Endothelial cell of umbilical vein (primary cell): Measurements from ENCODE around the gene ZNF8. TPM values are rescaled to one million over a fixed set of nuclear protein-coding genes. Genes with fewer than 3 reads are reported as not detected.

ENCODE experiments used
- BruUV-seq: library from RNA; stranded (reverse); fragments of 400-500 nt; replicated peaks from 2 replicates; lab custom pipeline; 2021; lab: Mats Ljungman, UMichigan
- CTCF ChIA-PET: fragments of 300-600, 350-600 bp; sonication (Branson Sonifier 250); formaldehyde crosslinking; loops from one replicate; lab custom pipeline; 2021; ENCODE audit warnings: antibody characterized with exemption, inconsistent platforms; lab: Charles Lee
- POLR2A ChIA-PET: fragments of 300-600, 350-600 bp; sonication (Branson Sonifier 250); formaldehyde crosslinking; loops from one replicate; lab custom pipeline; 2021; ENCODE audit warnings: antibody characterized with exemption, inconsistent platforms; lab: Charles Lee
- DNase-seq: peaks from one replicate; pipeline ENCODE4 v3.0.0-alpha.2; 2011; ENCODE audit warnings: low read depth, low spot score
- FAIRE-seq: peaks from 2 replicates; lab custom pipeline; 2011; peaks lifted over from hg19 to GRCh38; lab: Jason Lieb, UNC
- H2AFZ ChIP-seq: 2 replicates; pipeline ENCODE4 v1.6.0; 2012; ENCODE audit warnings: low read depth, low read length, control low read depth, inconsistent platforms
- H3K27ac ChIP-seq: 2 replicates; pipeline ENCODE4 v1.5.1; 2011; ENCODE audit warnings: low read depth, mild to moderate bottlenecking, control low read depth, low read length, moderate library complexity; ENCODE audit not compliant: insufficient read depth
- H3K27me3 ChIP-seq, 2 experiments: 2 replicates each; pipeline versions ENCODE4 v1.6.0 to v1.6.1; 2011; ENCODE audit warnings: low read length in 2 of 2, mixed read lengths in 1 of 2; ENCODE audit not compliant: control insufficient read depth in 2 of 2, insufficient read depth in 2 of 2
- H3K36me3 ChIP-seq, 2 experiments: 2 replicates in 1 of 2; 3 replicates in 1 of 2; pipeline ENCODE4 v1.5.1; 2011; ENCODE audit warnings: low read length in 2 of 2, mild to moderate bottlenecking in 1 of 2, moderate library complexity in 1 of 2; ENCODE audit not compliant: control insufficient read depth in 2 of 2, insufficient read depth in 2 of 2; ENCODE audit errors: extremely low read depth in 1 of 2
- H3K4me1 ChIP-seq: 3 replicates; pipeline ENCODE4 v1.5.1; 2011; ENCODE audit warnings: mild to moderate bottlenecking, low read length; ENCODE audit not compliant: control insufficient read depth, insufficient read depth; ENCODE audit errors: extremely low read depth
- H3K4me2 ChIP-seq: 2 replicates; pipeline ENCODE4 v1.6.1; 2011; ENCODE audit warnings: low read length, control low read depth, mixed read lengths; ENCODE audit not compliant: insufficient read depth
- H3K4me3 ChIP-seq, 3 experiments: fragments of 200-600 bp in 1 of 3; sonication (generic), shearing (Covaris generic) in 1 of 3; replicated peaks in 1 of 3; 2 replicates each; pipeline ENCODE4 v1.5.1; 2011 to 2016; ENCODE audit warnings: control low read depth in 3 of 3, low read length in 3 of 3, mild to moderate bottlenecking in 2 of 3, inconsistent platforms in 1 of 3, low read depth in 1 of 3, moderate library complexity in 1 of 3; ENCODE audit not compliant: insufficient read depth in 1 of 3
- H3K79me2 ChIP-seq: 2 replicates; pipeline ENCODE4 v1.6.0; 2012; ENCODE audit warnings: low read length, inconsistent platforms; ENCODE audit not compliant: control insufficient read depth, insufficient read depth
- H3K9ac ChIP-seq: replicated peaks from 2 replicates; pipeline ENCODE3; 2011; ENCODE audit warnings: low read length, control low read depth; ENCODE audit not compliant: insufficient read depth; ENCODE audit errors: extremely low read depth
- H3K9me1 ChIP-seq: replicated peaks from 3 replicates; pipeline ENCODE4 v1.6.0; 2011; ENCODE audit warnings: mild to moderate bottlenecking, low read length; ENCODE audit not compliant: control insufficient read depth, insufficient read depth; ENCODE audit errors: extremely low read depth
- H3K9me3 ChIP-seq: replicated peaks from 2 replicates; pipeline ENCODE4 v1.5.1; 2012; ENCODE audit warnings: low read length, inconsistent platforms; ENCODE audit not compliant: control insufficient read depth, insufficient read depth
- H4K20me1 ChIP-seq: replicated peaks from 2 replicates; pipeline ENCODE3; 2011; ENCODE audit warnings: mild to moderate bottlenecking, low read length; ENCODE audit not compliant: control insufficient read depth, insufficient read depth; ENCODE audit errors: extremely low read depth
- CTCF ChIP-seq, 2 donors: IDR thresholded peaks; 1 replicate in 1 of 2; 2 replicates in 1 of 2; pipeline ENCODE4 v1.5.1; 2011; ENCODE audit warnings: low read length in 2 of 2, mild to moderate bottlenecking in 2 of 2, moderate library complexity in 2 of 2, control low read depth in 1 of 2, inconsistent platforms in 1 of 2, low read depth in 1 of 2; ENCODE audit not compliant: insufficient read depth in 1 of 2; ENCODE audit errors: extremely low read depth in 1 of 2
- EZH2 ChIP-seq: IDR thresholded peaks from 2 replicates; pipeline ENCODE4 v1.6.1; 2012; ENCODE audit warnings: borderline replicate concordance, low read depth, mild to moderate bottlenecking, moderate library complexity, low read length, inconsistent platforms; ENCODE audit not compliant: severe bottlenecking
- FOS ChIP-seq: IDR thresholded peaks from 2 replicates; pipeline ENCODE4 v1.6.1; 2011; ENCODE audit warnings: mild to moderate bottlenecking, low read length, moderate library complexity, borderline replicate concordance; ENCODE audit not compliant: insufficient read depth
- GATA2 ChIP-seq: IDR thresholded peaks from 2 replicates; pipeline ENCODE4 v1.7.0; 2011; ENCODE audit warnings: low read depth, mild to moderate bottlenecking, moderate library complexity, mixed read lengths, low read length; ENCODE audit not compliant: insufficient read length, insufficient read depth
- JUN ChIP-seq: IDR thresholded peaks from 2 replicates; pipeline ENCODE4 v1.6.1; 2011; ENCODE audit warnings: borderline replicate concordance, low read depth; ENCODE audit not compliant: insufficient read length, insufficient read depth
- MAX ChIP-seq: IDR thresholded peaks from 2 replicates; pipeline ENCODE4 v1.6.1; 2011; ENCODE audit not compliant: insufficient read depth, insufficient read length
- MYC ChIP-seq: IDR thresholded peaks from one replicate; pipeline ENCODE4 v1.6.1; 2011; ENCODE audit warnings: mild to moderate bottlenecking, low read depth, low read length
- POLR2A ChIP-seq: IDR thresholded peaks from 2 replicates; pipeline ENCODE4 v1.6.1; 2012; ENCODE audit warnings: low read depth, mild to moderate bottlenecking, control low read depth, low read length
- POLR2AphosphoS5 ChIP-seq: IDR thresholded peaks from 2 replicates; pipeline ENCODE4 v1.6.1; 2012; ENCODE audit warnings: low read depth, mild to moderate bottlenecking, control low read depth, low read length, moderate library complexity; ENCODE audit not compliant: insufficient read depth
- dilution Hi-C: fragments of 300-500 bp; cut with MboI; formaldehyde crosslinking; loops from one replicate; pipeline ENCODE4 v1.15.0; 2019; ENCODE audit warnings: low sequenced_read_pairs; ENCODE audit not compliant: extremely low pct_ligation_motif_present
- intact Hi-C: fragments of 100-400 bp; cut with micrococcal nuclease; formaldehyde crosslinking; loops from one replicate; pipeline ENCODE4 v1.10.0; 2022
- polyA plus RNA-seq, 4 experiments: library from polyadenylated mRNA; depleted of rRNA in 3 of 4; stranded (reverse) in 3 of 4; unstranded in 1 of 4; fragments of >200 nt; gene quantifications; 2 replicates each; pipeline versions ENCODE4 v1.2.1 to v1.2.3, GENCODE V29; 2011 to 2012; ENCODE audit warnings: missing spikeins in 1 of 4
- total RNA-seq: library from RNA; stranded (reverse); gene quantifications from 2 replicates; pipeline ENCODE4 v1.2.3, GENCODE V29; 2021

The ZNF8 gene
- total and polyA plus RNA-seq, 2 donors (not counting 3 experiments of a cell fraction or from before 2014, with no cell fraction given), result 4.0 to 6.8 TPM

GRCh38 chr19:58350871-58351557 lies 72.3 kb downstream of the ZNF8 start:
- ChIA-PET CTCF (no interaction called here), POLR2A (no interaction called here)
- H2AFZ ChIP-seq, result no peak overlapping the region
- H3K27ac ChIP-seq, result no peak overlapping the region
- TF ChIP-seq FOS, result no peak
- no peak for TF ChIP-seq MYC
- TF ChIP-seq POLR2AphosphoS5, result no peak
- no peak for TF ChIP-seq JUN
- no peak for TF ChIP-seq GATA2
- no peak for TF ChIP-seq EZH2
- no peak for TF ChIP-seq POLR2A
- TF ChIP-seq CTCF (IDR thresholded peaks at IDR 0.05; ENCODE audit: extremely low read depth in 1 of 2, insufficient read depth in 1 of 2, low read depth in 1 of 2, low read length in 2 of 2), result no peak
- TF ChIP-seq MAX, result no peak
- DNase-seq (no peak), FAIRE-seq (no peak)
- peaks cover 31 to 55% of the 10 kb centered on the region in 2 experiments for H3K27me3 ChIP-seq
- H3K9me1 ChIP-seq, result no peaks in the 10 kb centered on the region
- H3K36me3 ChIP-seq, result no peaks in the 10 kb centered on the region
- peaks cover 5% of the 10 kb centered on the region for H3K4me1 ChIP-seq
- no TSS peak for BruUV-seq
- H3K79me2 ChIP-seq, result no peaks in the 10 kb centered on the region
- no peak overlapping the region for H3K9ac ChIP-seq
- intact Hi-C loops (no loop called here), dilution Hi-C loops (no loop called here)
- H3K4me3 ChIP-seq, result no peak overlapping the region
- H4K20me1 ChIP-seq, result no peaks in the 10 kb centered on the region
- no peak overlapping the region for H3K4me2 ChIP-seq
- H3K9me3 ChIP-seq, result no peaks in the 10 kb centered on the region
